Testis (tissue), 2 donors: ENCODE measurements around the gene ZNF768.

ENCODE experiments used
- CTCF ChIP-seq, 3 experiments: fragments of 450-650 bp in 2 of 3; fragments of 200-600 bp in 1 of 3; sonication (generic) in 1 of 3; IDR thresholded peaks; one replicate each; pipeline ENCODE4 v1.5.1; 2016 to 2019; ENCODE audit warnings: antibody characterized with exemption in 3 of 3, mild to moderate bottlenecking in 2 of 3, moderate library complexity in 1 of 3
- POLR2A ChIP-seq: fragments of 450-650 bp; IDR thresholded peaks from one replicate; pipeline ENCODE4 v1.6.1; 2017; ENCODE audit warnings: antibody characterized with exemption, mild to moderate bottlenecking, moderate library complexity

- TF ChIP-seq CTCF (IDR thresholded peaks at IDR 0.05) (no peak), POLR2A (no peak)
These were observed 15.9 kb downstream of the ZNF768 start for GRCh38 chr16:30510376-30510938.
